Osteoblast (primary cell): ENCODE data around the gene RAMP1. TPM values are rescaled to one million over a fixed set of nuclear protein-coding genes. Genes with fewer than 3 reads are reported as not detected.

ENCODE experiments used
- DNase-seq: peaks from one replicate; pipeline ENCODE4 v3.0.0; 2011; ENCODE audit warnings: low spot score, mixed read lengths; ENCODE audit not compliant: insufficient read length; ENCODE audit errors: missing footprints
- H2AFZ ChIP-seq: 2 replicates; pipeline ENCODE4 v1.6.0; 2011; ENCODE audit warnings: mild to moderate bottlenecking, low read length
- H3K27ac ChIP-seq: 2 replicates; pipeline ENCODE4 v1.5.1; 2011; ENCODE audit warnings: mild to moderate bottlenecking, low read depth, low read length, moderate library complexity
- H3K27me3 ChIP-seq: 2 replicates; pipeline ENCODE4 v1.6.0; 2012; ENCODE audit warnings: mild to moderate bottlenecking, control low read depth, inconsistent platforms, low read length, moderate library complexity; ENCODE audit not compliant: insufficient read depth
- H3K36me3 ChIP-seq: 2 replicates; pipeline ENCODE4 v1.5.1; 2011; ENCODE audit warnings: mild to moderate bottlenecking, low read length, control low read depth, moderate library complexity; ENCODE audit not compliant: insufficient read depth
- H3K4me1 ChIP-seq: 2 replicates; pipeline ENCODE4 v1.5.1; 2011; ENCODE audit warnings: mild to moderate bottlenecking, low read length, control low read depth, moderate library complexity; ENCODE audit not compliant: insufficient read depth
- H3K4me2 ChIP-seq: 2 replicates; pipeline ENCODE4 v1.6.0; 2011; ENCODE audit warnings: mild to moderate bottlenecking, low read length; ENCODE audit not compliant: insufficient read depth
- H3K4me3 ChIP-seq: fragments of 200-600 bp; sonication (generic); 3 replicates; pipeline ENCODE4 v1.5.1; 2012; ENCODE audit warnings: mild to moderate bottlenecking, low read length, inconsistent platforms; ENCODE audit not compliant: insufficient read depth
- H3K79me2 ChIP-seq: 2 replicates; pipeline ENCODE4 v1.6.0; 2012; ENCODE audit warnings: mild to moderate bottlenecking, low read length, control low read depth, inconsistent platforms; ENCODE audit not compliant: insufficient read depth
- H3K9me3 ChIP-seq: 2 replicates; pipeline ENCODE4 v1.5.1; 2011; ENCODE audit warnings: low read depth, low read length, control low read depth
- H4K20me1 ChIP-seq: 2 replicates; pipeline ENCODE4 v1.6.0; 2012; ENCODE audit warnings: mild to moderate bottlenecking, low read length, control low read depth; ENCODE audit not compliant: insufficient read depth
- CTCF ChIP-seq: IDR thresholded peaks from 2 replicates; pipeline ENCODE4 v1.5.1; 2011; ENCODE audit warnings: mild to moderate bottlenecking, low read depth, low read length, moderate library complexity; ENCODE audit errors: extremely low read depth
- small RNA-seq: library from RNA; depleted of rRNA; stranded (forward); fragments of <200 nt; gene quantifications from one replicate; pipeline ENCODE3, GENCODE V24; 2012
- total RNA-seq: library from RNA; depleted of rRNA; stranded (reverse); fragments of >200 nt; gene quantifications from 2 replicates; pipeline ENCODE4 v1.2.3, GENCODE V29; 2012

RAMP1 gene
- total RNA-seq, 1 donor: 1.8 TPM

- H3K4me1 ChIP-seq: peaks cover 7% of the 10 kb centered on the region
- no peak overlapping the region for H2AFZ ChIP-seq
- no peak overlapping the region for H3K27ac ChIP-seq
- H3K9me3 ChIP-seq: peaks cover 10% of the 10 kb centered on the region
- TF ChIP-seq CTCF: no peak
- H3K27me3 ChIP-seq: peaks cover 4% of the 10 kb centered on the region
- H3K79me2 ChIP-seq: no peaks in the 10 kb centered on the region
- H4K20me1 ChIP-seq: no peaks in the 10 kb centered on the region
- H3K36me3 ChIP-seq: no peaks in the 10 kb centered on the region
- no peak overlapping the region for H3K4me2 ChIP-seq
- DNase-seq: no peak
- no peak overlapping the region for H3K4me3 ChIP-seq
These were observed 102.2 kb downstream of the RAMP1 start for GRCh38 chr2:237961637-237962036.

Small RNAs within 50 kb of the gene (small RNA-seq; reads per million reads assigned to genes)
- not detected for gene RF00157

Other genes with a start within 250 kb of the RAMP1 start
- gene LRRFIP1, start 232.0 kb upstream of the RAMP1 start, total RNA-seq: 48.3 and 51.8 TPM in 2 replicates
- gene RBM44, start 60.8 kb upstream of the RAMP1 start, total RNA-seq: 0.59 and 0.72 TPM in 2 replicates
- gene UBE2F, start 107.4 kb downstream of the RAMP1 start, total RNA-seq: 39.8 and 45.1 TPM in 2 replicates
- 11.6 and 12.4 TPM in 2 replicates for gene SCLY, start 201.4 kb downstream of the RAMP1 start, total RNA-seq
- gene ESPNL, start 240.7 kb downstream of the RAMP1 start, total RNA-seq: 1.8 and 9.8 TPM in 2 replicates